GM18526 (cell line): ENCODE data around the gene SRXN1.

ENCODE experiments used
- POLR2A ChIP-seq: IDR thresholded peaks from 3 replicates; pipeline ENCODE4 v1.6.1; 2011; ENCODE audit not compliant: insufficient read length; ENCODE audit errors: extremely low read depth

Gene SRXN1

DNA sequence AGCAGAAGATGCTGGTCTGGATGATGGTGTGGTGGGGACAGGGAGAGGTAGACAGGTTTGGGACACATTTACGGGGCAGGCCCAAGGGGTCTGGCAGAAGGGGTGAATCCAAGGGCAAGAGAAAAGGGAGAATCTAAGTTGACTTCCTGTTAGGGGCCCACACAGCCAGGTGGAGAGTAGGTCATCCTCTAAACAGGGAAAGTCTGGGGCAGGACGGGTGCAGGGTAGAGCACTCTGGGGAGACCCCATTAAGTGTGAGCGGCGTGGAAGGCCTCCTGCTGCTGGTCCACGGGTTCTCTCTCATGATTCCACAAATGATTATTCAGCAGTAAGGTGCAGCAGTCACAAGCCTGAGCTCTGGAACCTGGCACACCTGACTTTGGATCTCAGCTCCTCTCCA lies 2.7 kb downstream of the SRXN1 start:
- no peak for TF ChIP-seq POLR2A

DNA sequence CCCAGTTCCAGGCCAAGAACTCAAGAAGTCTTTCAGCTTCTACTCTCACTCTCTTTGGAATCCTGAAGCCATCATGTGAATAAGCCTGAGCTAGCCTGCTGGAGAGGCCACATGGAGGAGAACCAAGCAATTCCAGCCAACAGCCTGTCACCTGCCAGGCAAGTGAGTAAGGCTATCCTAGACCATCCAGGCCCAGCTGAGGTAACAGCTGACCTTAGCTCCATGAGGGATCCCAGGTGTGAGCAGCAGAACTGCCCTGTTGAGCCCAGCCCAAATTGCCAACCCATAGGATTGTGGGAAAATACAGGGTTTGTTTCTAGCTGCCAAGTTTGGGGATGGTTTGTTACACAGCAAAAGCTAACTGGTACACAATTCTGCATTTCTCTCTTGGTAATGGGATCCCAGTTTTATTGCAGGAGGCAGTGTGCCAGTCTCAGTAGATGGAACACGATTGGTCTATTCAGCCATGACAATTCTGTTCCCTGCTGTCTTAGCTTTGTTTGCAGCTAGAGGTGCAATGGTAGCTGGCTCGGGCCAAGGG lies 5.5 kb downstream of the SRXN1 start:
- no peak for TF ChIP-seq POLR2A

DNA sequence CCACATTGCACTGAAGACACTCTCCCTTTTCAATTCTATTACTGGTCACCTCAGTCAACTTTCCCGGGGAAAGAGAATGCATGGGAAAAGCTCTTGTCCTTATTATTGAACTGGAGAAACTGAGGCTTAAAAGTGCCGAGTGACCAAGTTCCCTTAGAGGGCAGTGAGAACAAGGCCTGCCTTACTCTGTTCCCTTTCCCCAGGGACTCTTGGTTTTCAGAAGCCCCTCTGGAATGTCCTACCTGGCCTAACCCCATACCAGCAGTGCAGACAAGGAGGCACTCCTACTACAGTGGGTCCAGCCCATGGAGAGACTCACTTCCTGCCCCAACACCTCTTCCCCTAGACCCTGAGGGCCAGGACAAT lies 6.1 kb downstream of the SRXN1 start:
- TF ChIP-seq POLR2A, result no peak

DNA sequence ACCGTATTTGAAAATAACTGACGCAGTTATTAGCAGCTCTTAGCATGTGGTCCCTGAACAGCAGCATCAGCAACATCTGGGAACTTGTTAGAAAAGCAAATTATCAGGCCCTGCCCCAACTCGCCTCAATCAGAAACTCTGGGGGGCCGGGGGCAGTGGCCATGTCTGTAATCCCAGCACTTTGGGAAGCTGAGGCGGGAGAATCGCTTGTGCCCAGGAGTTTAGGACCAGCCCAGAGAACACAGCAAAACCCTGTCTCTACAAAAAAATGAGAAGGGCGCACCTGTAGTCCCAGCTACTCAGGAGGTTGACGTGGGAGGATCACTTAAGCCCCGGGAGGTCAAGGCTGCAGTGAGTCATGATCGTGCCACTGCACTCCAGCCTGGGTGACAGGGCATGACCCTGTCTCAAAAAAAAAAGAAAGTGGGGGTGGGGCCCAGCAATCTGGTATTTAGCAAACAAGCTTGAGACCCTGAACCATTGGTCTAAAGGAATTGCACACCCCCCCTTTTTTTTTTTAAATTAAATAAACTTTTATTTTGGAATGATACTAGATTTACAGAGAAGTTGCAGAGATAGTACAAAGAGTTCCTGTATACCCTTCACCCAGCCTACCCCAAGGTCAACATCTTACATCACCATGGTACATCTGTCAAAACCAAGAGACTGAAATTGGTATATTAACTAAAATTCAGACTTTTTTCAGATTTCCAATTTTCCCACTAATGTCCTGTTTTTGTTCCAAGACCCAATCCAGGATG lies 6.7 kb downstream of the SRXN1 start:
- no peak for TF ChIP-seq POLR2A

DNA sequence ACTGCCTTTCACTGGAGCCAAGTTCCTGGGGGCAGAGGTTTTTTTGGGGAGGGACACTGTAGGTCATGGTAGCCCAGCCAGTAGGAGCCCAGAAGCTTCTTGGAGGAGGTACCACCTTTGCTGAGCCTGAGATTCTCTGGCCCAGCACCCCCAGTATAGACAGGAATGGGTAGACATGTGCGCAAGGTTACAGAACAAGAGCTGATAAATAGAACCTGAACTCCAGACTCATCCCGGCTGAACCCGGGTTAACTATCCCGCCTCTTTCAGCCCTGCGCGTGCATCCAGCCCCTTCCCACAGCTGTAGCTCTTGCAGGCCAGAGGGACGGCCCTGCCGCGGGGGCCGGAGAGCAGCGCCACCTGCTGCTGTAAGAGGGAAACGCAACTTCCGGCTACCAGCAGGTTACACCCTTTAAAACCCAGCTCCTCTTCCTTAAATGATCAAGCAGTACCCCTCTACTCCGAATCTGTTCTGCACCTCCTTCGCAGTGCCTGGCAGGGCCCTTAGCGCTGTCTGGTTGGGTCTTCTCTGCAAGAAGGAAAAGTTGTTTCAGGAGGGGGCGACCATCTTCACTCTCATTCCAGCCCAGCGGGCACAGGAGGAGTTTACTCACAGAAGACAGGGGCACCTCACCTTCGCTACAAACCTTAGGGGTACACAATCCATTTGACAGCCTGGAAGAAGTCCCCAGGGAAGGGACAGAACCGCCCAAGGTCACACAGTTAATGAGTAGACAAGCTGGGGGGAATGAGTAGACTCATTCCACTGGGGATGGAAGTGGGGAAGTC lies 7.5 kb downstream of the SRXN1 start:
- TF ChIP-seq POLR2A, result no peak

DNA sequence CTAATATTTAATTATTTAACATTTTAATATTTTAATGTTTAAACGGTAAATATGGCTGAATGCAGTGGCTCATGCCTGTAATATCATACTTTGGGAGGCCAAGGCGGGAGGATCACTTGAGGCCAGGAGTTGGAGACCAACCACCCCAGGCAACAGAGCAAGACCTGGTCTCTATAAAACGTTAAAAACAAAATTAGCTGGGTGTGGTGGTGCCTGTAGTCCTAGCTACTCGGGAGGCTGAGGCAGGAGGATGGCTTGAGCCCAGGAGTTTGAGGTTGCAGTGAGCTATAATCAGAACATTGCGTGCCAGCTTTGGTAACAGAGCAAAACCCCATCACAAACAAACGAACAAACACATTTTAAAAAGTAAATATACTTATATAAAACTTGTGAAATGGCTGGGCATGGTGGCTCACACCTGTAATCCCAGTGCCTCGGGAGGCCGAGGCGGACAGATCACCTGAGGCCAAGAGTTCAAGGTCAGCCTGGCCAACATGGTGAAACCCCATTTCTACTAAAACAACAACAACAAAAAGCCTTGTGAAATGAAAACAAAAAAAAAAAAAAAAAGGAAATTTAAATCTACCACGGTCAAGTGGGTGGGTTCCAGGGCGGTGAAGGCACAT lies 8.2 kb downstream of the SRXN1 start:
- TF ChIP-seq POLR2A, result no peak

DNA sequence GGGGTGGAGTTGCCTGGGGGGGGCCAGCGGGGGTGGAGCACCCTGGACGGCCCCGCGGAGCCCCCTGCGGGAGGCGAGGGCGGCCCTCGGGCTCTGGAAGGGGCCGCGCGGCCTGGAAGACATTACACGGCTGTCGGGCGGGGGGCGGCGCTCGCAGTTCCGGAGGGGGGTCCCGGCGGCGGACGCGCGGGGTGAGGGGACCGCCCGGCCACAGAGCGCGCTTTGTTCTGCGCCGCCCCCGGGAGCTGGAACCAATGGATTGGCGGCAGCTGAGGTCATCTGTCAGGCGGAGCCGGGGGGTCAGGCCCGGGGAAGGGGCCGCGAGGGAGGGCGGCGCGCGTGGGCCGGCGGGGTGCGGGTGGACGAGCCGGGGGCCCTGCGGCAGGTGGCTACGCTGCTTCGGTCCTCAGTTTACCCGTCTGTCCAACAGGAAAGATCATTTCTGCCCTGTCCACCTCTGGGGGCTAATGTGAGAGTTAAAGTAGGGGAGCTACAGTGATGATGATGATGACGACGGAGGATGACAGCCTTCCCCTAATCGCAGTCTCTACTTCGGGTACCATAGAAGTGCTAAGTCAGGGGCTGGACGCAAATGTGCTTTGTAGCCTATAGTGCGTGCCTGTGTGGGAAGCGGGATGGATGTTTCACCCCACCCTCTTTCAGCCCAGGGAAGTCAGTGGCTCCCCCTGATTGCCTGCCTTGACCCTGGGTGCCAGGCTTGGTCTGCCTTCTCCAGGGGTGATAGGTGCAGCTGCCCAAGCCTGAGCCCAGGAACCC lies 10.4 kb downstream of the SRXN1 start:
- TF ChIP-seq POLR2A, result no peak

DNA sequence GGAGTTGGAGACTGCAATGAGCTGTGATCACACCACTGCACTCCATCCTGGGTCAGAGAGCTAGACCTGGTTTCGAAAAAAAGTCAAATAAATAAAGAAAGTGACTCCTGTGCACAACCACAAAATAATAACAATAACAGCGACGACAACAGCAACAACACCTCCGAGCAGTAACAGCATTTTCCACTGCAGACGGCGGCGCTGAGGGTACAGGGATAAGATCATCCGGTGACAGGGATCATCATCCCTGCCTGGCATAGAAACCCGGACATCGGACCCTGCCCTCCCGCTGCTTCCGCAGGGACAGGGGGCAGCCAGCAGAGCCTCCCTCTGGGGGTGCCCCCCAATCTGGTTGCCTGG lies 11.5 kb downstream of the SRXN1 start:
- TF ChIP-seq POLR2A, result no peak

DNA sequence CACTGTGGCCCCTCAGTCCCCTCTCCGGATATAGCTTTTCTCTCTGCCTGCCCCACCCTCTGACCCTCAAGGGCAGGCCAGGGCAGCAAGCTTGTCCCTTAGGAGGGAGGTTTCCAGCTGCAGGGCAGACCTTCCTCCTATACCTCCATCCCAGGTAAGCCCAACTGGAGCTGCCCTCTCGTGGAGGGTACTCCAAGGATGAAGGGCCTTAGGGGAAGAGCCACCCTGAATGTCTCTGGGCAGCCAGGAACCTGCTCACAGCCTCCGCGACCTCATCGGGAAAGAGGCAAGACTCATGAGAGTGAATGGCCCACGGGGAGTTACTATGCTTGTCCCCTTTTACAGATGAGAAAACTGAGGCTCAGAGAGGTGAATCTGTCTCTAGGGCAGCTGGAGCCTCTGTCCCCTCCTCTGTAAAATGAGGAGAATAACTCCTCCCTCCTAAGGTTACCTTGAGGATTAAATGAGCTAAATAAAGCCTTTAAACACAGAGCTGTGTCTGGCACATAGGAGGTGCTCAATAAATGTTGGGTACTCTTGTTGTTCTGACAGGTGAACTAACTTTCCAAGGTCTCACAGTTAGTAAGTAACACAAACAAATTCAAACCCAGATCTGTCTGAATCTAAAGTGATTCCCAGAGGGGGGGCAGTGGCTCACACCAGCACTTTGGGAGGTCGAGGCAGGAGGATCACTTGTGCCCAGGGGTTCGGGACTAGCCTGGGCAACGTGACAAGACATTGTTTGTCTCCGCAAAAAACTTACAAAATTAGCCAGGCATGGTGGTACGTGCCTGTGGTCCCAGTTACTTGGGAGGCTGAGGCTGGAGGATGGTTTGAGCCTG lies 12.1 kb downstream of the SRXN1 start:
- no peak for TF ChIP-seq POLR2A

DNA sequence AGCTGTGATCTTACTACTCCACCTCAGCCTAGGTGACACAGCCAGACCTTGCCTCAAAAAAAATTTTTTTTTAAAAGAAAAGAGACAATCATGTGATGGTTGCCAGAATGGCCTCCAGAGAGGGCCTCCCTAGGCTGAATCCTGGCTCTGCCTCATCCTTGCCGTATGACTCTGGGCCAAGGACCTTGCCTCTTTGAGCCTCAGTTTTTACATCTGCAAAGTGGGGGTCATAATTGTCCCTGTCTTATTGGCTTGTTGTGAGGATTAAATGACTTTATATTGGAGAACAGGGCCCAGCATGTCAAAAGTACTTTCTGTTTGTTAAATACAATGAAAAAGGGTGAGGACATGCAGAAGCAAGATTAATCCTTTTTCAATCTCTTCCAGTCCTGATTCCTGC lies 14.4 kb downstream of the SRXN1 start:
- TF ChIP-seq POLR2A, result no peak

DNA sequence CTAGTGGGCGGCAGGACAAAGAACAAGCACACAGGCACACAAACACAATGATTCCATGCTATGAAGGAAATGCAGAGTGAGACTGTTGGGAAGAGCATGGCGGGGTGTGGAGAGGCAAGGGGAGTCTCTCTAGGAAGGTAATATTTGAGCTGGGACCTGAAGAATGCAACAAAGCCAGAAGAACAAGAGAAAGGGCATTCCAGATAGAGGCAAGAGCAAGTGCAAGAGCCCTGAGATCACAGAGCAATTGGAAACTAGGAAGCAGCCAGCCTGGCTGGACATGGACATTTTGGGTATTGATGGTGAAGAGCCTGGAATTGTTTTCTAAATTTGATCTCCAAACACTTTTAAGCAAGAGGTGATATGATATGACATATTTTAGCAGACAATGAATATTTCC lies 15.4 kb downstream of the SRXN1 start:
- no peak for TF ChIP-seq POLR2A

DNA sequence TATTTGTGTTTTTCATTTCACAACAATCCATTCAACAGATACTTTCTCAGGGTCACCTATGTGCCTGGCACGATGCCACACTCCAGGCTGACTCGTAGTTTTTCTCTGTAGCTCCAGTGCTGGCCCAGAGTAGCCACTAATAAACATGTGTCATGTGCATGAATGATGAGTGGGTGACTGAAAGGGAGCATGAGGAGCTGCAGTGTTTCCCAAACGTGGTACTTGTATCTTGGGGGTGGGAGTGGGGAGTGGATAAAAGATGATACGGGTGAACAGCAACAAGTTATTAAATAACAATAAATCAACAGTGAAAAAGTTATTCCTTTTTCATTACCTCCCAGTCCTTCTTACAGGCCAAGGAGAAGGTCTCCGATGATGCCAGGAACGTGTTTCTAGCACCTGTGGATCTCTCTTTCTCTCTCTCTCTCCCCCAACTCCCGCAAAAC lies 17.1 kb downstream of the SRXN1 start:
- no peak for TF ChIP-seq POLR2A

DNA sequence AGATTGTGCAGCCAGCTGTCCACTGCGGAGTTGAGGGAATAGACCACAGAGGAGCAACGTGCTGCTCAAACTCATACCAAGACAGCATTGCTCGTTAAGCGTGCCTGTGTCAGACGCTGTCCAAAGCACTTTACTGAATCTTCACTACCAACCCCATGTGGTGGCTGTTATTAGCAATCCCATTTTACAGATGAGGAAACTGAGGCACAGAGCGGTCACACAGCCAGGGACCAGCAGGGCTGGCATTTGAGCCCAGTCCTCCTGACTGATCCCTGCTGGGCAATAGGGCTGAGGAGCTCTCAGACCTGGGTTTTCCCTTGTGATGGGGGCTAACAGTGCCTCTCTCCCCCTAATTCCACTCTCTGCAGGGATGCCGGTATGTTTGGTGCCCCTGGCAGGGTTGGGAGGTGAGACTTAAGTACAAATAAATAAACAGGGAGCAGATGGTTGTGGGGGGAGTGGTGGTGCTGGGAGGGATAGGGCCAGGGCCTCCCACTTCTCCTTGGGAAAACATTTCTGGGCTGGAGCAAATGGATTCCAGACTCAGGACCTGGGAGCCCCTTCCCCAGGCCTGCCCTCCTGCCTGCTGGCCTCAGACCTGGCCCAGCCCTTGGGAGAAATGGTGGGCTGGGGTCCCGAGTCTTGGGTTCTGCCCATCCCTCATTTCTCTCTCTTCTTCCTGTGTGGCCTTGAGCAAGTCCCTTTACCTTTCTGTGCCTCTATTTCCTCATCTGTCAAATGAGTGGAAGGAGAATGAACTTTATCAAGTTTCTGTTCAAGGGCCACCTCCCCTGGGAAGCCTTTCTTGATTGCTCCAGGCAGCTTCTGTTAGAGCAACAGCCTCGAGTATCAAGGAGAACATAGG lies 17.7 kb downstream of the SRXN1 start:
- TF ChIP-seq POLR2A, result no peak
